HG03196 (cell line): ENCODE data around the gene MYL9.
"Not testable (repeated sequence)": the region's sequence is repeated elsewhere in the genome, so short reads cannot be mapped to it uniquely, and the experiment has no call there.

Source experiments
- ATAC-seq: cut with Tn5 transposase; IDR thresholded peaks from one replicate; pipeline ENCODE4 v1.9.1; 2021; ENCODE audit not compliant: unreplicated experiment

Gene MYL9

DNA sequence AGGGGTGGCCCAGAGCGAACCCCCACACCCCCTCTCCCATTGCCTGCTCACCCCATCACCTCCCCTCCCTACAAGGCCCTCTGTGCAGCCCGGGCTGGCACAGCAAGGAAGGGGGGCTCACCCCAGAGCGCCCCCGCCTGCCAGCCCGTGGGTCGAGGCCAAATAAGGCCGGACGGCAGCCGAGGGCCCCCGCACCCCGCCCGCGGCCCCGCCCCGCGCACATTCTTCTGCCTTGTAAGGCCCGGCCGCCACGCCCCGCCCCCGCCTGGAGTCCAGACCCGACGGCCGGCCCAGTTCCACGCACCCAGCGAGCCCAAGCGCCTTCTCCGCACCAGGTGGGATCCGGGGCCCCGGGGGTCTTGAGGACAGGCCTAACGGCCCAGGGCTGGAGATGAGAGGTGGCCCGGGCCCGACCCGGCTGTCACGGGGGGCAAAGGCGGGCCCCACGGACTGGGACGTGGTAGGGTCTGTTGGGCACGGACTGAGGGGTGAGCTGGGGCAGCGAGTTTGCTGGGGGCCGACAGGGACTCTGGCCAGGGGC, at the start of gene MYL9:
Gene MYL9 (plus strand): TSS at position 293 of the 541 bp plus-strand sequence. CDS start 3,366 bp downstream, outside the sequence.
- ATAC-seq = no peak

DNA sequence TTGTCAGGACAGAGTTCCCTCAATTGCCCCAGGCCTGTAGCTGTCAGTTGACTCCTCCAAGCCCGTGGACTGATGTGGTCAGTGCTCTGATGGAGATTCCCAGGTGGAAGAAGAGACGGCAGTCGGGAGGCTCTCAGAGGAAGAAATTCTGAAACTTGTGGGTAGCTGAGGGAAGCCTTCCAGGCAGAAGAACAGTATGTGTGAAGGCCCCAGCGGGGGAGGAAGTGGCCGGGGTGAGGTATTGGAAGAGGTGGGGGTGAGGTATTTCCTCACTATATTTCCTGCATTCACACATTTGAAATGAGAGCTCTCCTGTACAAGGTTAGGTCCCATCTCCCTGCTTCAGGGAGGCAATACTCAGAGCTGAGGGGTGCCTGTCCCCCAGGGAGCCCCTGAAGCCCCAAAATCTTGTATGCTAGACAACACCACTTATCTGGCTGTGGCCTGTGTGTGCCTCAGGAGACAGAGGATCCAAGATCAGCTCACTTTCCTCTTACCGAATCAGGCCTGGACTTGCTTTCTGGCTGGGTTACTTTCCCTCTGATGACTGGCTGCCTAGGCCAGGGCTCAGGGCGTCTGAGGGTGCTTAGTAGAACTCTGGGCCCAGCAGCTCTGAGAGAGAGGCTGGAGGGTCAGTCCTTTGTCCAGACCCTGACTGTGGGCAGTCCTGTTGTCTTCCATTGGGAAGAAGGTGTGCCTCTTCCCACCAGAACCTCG, 49.3 kb upstream of the MYL9 start:
- ATAC-seq = no peak

DNA sequence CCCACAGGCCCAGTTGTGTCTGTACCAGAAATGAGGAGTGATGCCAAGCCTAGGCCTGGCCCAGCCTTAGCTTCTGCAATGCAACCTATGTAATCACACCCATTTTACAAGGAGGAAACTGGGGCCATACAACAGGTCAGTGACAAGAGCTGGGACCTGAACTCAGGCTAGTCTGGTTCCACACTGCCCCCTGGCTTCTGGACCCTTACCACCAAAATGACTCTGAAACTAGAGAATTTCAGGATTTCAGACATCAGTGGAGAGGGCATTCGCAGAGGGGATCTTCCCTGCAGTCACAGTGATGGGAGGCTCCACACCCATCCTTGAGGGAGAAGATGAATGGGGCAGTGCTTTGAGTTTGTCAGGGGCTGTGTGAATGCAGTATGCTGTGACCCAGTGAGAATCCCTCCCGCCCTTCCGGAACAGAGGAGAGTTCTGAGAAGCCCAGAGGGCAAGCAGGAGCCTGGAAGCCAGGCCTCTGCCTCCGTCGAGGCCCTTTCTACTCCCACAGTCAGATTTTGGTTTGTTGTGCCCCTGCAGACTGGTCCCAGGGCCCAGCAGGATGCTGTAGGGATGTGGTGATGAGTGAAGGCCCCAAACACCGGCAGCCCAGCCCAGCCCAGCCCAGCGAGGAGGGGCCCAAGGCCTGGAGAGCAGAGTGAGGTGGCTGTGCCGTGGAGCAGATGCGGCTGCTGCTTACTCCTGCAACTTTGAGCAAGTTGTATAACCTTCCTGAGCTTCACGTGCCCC, 48.1 kb upstream of the MYL9 start:
- no peak for ATAC-seq

DNA sequence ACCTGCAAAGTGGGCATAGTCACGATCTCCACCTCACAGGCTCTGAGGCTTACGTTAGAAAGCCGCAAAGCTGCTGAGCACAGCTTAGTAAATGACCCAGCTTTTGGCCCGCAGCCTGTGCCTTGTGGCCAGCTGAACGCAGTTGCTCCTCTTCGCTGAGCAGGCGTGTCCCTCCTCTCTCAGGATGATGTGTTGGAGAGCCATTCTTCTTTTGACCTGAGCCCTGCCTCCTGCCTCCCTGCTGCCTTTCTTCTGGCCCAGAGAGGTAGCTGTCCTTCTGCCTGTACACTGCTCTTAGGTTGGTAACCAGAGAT, 47.6 kb upstream of the MYL9 start:
- no peak for ATAC-seq

DNA sequence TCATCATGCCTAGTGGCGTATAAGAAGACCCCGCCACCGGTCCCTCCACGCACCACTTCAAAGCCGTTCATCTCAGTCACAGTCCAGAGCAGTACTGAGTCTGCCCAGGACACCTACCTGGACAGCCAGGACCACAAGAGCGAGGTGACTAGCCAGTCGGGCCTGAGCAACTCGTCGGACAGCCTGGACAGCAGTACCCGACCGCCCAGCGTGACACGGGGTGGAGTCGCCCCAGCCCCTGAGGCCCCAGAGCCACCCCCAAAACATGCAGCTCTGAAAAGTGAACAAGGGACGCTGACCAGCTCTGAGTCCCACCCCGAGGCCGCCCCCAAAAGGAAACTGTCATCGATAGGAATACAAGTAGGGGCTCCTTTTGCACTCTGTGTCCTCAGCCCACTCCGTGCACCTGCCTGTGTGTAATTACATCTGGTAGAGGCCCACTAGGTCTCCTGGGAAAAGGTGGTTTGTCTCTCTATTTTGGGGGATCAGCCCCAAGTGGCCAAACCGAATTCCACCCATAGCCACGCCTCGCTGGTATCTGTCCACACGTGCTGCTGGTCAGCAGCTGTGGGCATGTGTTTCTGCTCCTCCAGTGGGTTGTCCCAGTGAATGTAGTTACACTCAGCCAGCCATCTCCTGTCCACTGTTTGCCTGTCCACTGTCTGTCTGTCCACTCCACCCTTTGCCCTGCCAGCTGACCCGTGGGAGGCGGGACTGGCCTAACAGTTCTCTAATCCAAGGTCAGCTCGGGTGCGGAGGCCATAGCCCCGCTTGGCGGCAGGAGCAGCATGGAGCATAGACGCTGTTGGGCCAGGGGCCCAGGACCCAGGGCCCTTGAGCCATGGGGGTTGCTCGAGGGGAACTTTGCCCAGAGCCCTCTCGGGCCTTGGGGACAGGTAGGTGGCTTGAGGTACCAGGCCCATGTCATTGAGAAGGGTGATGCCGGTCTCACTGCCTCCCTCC, 44.3 kb upstream of the MYL9 start:
- ATAC-seq = no peak

DNA sequence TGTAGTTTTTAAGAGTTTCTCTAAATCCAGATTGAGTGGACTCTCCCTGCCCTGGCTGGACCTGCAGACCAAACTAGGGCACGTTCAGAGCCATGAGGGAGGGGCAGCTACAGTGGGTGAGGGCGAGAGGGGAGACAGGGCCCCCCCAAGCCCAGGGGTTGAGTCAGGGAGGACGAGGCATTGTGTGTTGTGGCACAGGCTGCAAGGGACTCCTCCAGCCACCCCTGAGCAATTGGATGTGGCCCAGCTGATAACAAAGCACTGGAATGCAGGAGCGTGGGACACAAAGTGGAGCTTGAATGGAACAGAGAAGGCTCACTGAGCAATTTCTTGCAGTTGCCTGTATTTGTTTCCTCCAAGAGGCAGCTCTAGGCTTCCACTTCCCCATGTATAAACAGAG, 43.5 kb upstream of the MYL9 start:
- no peak for ATAC-seq

DNA sequence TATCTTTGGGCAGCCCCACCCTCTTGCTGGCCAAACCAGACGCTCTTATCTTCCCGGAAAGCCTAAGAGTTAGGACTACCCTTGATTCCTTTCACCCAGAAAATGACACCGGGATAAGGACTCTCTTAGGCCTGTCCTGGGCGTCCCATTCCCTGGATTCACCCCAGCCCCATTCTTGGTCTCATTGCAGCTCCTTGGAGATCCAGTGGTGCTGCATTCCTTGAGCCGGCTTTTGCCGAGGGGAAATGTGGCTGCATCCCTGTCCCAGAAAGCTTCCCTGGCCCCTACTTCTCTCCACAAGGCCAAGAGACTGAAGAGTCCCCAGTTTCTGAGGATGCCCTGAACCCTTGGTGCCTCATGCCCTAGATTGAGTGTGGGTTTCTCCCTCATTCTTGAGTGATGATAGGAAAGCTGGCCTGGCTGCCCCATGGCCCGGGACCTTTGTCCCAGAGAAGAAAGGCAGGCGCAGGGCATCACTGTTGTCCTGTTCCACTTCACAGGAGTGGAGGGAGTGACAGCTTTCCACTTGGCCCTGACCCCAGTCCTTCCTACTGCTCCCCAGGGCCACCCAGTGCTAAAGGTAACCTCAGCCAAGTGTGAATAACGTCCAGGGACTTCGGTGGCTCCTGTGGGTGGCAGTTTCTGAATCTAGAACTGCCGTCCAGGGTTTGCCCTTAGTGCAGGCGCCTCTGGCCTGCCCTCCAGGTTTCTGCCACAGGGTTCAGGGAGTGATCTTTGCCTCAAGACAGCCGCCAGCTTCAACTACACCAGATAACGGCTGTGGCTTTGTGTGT, 42.7 kb upstream of the MYL9 start:
- ATAC-seq = no peak

DNA sequence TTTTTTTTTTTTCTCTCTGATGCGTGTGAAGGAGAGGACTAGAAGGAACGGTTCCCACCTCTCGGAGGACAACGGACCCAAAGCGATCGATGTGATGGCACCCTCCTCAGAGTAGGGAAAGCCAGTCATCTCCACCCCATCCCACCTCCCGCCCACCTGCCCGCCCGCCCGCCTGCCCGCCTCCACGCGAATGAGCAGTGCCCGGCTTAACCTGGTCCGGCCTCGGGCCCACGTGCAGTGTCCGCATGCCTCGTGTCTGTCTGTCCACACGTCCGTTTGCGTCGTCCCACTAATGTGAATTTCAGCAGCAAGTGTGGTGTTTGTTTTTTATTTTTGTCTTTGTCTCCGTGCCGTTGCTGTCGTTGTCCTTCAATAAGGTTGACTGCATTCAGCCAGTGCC, 42.1 kb upstream of the MYL9 start:
- ATAC-seq = no peak

DNA sequence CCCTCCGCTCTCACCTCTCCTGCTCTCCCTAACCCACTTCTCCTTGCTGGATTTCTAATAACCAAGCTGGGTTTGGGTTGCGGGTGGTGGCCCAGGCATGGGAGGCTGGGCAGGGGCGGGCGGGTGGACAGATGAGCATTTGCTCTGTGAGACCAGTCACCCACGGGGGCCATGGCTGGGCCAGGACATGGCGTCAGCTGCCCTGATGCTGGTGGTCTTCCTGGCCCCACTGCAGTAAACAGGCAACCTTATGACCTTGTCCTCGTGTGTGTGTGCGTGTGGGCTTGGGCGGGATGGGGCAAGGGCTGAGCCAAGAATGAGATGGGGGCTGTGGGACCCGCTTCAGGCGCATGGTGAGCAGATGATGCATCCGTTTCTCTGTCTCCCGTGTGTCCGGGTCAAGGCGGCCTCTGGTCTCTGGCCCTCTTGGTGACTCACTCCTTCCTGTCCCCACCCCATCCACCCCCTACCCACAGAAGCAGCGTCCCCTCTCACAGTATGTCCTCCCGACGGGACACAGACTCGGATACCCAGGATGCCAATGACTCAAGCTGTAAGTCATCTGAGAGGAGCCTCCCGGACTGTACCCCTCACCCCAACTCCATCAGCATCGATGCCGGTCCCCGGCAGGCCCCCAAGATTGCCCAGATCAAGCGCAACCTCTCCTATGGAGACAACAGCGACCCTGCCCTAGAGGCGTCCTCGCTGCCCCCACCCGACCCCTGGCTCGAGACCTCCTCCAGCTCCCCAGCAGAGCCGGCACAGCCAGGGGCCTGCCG, 41.4 kb upstream of the MYL9 start:
- no peak for ATAC-seq

DNA sequence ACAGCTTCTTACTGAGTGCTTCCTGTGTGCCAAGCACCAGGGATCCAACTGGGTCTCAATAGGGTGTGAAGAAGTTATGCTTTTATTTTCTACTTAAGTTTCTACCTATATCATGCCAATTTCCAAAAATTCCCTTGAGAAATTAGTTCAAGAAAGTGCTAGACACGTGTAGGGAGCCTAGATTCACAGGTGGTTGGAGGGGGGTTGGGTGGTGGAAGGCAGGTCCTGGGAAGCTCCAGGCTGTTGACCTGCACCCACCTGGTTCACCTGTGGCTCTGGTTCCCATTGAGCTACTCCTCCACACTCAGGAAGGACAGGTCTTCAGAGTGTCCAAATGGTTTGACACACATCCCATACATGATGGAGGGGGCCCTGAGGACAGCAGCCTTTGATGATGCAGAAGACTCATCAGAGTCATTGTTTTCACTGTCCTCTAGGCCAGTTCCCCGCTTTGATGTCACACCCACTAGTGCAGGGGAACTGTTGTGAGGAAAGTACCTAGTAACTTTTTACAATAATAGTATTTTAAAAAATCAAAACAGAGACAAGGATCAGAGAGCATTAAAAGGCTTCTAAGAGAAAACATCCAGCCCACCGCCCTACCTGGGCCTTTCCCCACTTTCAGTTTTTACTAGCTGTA, 39.8 kb upstream of the MYL9 start:
- ATAC-seq = no peak

DNA sequence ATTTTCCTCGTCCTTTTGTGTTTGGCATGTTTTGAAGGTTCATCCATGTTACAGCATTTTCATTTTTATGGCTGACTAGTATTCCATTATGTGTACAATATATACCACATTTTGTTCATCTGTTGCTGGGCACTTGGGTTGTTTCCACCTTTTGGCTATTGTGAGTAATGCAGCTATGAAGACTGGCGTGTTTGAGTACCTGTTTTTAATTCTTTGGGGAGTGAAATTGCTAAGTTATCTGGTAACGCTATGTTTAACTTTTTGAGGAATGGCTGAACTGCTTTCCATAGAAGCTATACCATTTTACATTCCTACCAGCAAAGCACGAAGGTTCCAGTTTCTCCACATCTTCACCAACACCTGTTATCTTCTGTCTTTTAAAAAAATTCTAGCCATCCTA, 37.0 kb upstream of the MYL9 start:
- no peak for ATAC-seq

DNA sequence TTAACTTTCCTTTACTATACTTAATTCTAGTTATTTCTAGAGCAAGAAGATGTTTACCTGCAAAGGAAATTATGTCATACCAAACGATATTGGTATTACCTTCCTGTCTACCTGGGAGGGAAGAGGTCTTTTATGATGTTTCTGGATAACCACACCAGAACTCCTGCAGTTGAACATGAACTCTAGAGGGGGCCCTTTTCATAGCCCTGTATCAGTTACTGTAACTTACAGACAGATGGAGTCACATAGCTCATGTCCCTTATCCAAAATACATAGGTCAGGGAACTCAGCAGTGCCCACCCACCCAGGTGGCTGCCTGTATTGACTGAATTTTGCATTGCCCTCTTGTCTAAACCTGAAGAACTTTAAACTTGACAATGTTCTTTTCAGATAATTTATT, 35.1 kb upstream of the MYL9 start:
- ATAC-seq = no peak

DNA sequence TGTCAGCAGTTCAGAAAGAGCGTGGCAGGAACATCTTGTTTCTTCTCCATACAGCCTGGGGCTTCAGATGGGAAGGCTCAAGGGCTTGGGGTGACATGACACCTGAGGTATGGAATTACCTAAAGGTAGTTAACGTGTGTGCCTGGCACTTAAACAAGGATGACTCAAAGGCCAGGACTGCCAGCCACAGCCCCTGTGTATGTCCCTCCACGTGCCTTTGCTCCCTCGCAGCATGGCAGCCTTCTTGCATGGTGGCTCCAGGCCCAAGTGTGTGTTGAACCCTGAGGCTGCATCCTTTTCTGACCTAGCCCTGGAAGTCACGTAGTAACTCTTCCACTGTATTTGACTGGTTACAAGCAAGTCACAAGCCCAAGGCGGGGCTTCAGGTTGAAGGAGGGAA, 33.6 kb upstream of the MYL9 start:
- no peak for ATAC-seq

DNA sequence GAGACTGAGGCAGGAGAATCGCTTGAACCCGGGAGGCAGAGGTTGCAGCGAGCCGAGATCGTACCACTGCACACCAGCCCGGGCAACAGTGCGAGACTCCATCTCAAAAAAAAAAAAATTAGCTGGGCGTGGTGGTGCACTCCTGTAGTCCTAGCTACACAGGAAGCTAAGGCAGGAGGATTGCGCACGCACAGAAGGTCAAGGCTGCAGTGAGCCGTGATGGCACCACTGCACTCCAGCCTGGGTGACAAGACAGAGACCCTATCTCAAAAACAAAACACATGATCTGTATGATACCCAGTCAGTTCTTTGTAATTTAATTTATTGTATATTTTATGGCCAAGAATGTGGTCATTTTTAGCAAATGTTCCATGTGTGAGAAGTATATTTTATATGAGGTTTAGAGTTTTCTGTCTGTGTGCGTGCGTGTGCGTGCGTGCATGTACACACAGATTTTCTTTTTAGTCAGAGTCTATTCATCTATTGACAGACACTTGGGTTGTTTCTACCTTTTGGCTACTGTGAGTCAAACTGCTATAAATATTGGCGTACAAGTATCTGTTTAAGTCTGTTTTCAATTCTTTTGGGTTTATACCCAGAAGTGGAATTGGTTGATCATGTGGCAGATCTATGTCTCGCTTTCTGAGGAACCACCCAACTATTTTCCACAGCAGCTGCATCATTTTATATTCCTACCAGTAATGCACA, 22.2 kb upstream of the MYL9 start:
- ATAC-seq = no peak

DNA sequence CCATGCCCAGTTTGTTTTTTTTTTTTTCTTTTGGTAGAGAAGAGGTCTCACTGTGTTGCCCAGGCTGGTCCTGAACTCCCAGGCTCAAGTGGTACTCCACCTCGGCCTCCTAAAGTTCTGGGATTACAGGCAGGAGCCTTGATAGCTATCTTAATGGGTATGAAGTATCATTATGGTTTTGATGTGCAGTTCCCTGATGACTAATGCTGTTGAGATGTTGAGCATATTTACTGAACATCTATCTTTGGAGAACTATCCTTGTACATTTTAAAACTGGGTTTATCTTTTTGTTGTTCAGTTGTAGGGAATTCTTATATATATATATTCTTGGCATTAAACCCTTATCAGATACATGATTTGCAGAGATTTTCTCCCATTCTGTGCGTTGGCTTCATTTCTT, 21.4 kb upstream of the MYL9 start:
- ATAC-seq = no peak

DNA sequence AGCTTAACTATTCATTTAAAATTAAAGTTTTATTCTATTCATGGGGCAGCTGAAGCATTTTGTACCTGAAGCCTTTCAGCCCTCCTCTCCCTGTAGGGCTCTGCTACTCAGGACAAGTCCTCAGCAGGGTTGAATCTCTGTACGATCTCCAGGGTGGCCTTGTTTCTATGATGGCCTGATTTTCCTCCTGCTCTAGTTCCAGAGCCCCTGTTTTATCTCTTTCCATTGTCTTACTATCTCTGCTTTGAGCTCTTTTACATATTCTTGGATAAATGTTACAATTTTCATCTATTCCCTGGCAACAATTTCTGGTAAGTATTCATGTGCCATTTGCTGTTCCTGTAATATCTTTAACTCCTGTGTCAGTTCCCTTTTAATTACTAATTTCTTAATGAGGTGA, 19.8 kb upstream of the MYL9 start:
- no peak for ATAC-seq

DNA sequence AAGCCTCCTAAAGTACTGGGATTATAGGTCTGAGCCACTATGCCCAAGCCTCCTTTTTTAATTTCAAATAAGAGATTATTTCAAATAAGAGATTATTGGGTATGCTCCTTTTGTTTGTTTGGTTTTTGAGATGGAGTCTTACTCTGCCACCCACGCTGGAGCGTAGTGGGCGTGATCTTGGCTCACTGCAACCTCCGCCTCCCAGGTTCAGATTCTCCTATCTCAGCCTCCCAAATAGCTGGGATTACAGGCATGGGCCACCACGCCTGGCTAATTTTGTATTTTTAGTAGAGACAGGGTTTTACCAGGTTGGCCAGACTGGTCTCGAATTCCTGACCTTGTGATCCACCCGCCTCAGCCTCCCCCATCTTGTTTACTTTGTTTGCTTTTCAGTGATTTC, 18.9 kb upstream of the MYL9 start:
- not testable (repeated sequence) for ATAC-seq

DNA sequence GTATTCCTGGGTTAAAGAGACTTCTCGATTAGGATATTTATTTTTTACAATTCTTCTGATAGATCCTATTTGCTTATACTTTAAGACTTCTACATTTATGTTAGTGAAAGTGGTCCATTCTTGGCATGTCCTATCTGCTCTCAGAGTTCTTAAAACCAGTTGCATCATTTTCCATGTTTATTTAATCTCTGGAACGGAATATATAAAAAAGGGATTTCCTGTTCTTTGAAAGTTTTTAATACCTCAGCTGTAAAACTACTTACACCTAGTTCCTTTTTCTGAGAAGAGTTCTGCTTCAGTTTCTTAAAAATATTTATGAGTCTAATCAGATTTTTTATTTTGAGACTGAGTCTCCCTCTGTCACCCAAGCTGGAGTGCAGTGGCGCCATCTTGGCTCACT, 18.0 kb upstream of the MYL9 start:
- no peak for ATAC-seq
